ENCODE data around the gene BMAL1.

Gene BMAL1

DNA sequence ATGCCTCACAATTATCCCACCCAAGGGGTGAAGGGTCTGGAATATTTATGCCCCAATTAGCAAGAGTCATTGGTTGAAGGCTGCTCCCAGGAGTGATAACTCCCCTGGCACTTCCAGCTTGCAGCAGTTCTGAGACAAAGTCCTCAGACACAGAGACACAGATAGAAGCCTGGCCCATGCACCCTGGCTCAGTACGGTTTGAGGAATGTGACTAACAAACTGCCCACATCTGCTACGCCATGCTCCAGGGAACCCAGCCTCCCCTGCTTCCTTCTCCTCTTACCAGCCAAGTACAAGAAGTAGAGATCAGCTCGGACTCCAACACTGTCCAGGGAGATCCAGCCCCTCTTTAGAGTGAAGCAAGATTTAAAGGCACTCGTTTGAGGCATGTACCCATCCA is 48.5 kb upstream of the BMAL1 start:
- no peak for TF ChIP-seq ESRRG (CRISPR knock-in tag; IDR thresholded peaks at IDR 0.05)
- TF ChIP-seq ISL1 (CRISPR knock-in tag; IDR thresholded peaks at IDR 0.05): no peak
- no peak for TF ChIP-seq ZNF8 (CRISPR knock-in tag; IDR thresholded peaks at IDR 0.05)
- no peak for TF ChIP-seq ZFP3 (CRISPR knock-in tag; IDR thresholded peaks at IDR 0.05)
- no peak for TF ChIP-seq SNAI2 (CRISPR knock-in tag; IDR thresholded peaks at IDR 0.05)
- TF ChIP-seq, protein P1, sequence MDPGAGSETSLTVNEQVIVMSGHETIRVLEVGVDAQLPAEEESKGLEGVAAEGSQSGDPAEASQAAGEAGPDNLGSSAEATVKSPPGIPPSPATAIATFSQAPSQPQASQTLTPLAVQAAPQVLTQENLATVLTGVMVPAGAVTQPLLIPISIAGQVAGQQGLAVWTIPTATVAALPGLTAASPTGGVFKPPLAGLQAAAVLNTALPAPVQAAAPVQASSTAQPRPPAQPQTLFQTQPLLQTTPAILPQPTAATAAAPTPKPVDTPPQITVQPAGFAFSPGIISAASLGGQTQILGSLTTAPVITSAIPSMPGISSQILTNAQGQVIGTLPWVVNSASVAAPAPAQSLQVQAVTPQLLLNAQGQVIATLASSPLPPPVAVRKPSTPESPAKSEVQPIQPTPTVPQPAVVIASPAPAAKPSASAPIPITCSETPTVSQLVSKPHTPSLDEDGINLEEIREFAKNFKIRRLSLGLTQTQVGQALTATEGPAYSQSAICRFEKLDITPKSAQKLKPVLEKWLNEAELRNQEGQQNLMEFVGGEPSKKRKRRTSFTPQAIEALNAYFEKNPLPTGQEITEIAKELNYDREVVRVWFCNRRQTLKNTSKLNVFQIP (CRISPR knock-in tag; IDR thresholded peaks at IDR 0.05; ENCODE audit: borderline replicate concordance, low read depth): no peak
- TF ChIP-seq RARB (CRISPR knock-in tag; IDR thresholded peaks at IDR 0.05): no peak
- TF ChIP-seq, protein P2, sequence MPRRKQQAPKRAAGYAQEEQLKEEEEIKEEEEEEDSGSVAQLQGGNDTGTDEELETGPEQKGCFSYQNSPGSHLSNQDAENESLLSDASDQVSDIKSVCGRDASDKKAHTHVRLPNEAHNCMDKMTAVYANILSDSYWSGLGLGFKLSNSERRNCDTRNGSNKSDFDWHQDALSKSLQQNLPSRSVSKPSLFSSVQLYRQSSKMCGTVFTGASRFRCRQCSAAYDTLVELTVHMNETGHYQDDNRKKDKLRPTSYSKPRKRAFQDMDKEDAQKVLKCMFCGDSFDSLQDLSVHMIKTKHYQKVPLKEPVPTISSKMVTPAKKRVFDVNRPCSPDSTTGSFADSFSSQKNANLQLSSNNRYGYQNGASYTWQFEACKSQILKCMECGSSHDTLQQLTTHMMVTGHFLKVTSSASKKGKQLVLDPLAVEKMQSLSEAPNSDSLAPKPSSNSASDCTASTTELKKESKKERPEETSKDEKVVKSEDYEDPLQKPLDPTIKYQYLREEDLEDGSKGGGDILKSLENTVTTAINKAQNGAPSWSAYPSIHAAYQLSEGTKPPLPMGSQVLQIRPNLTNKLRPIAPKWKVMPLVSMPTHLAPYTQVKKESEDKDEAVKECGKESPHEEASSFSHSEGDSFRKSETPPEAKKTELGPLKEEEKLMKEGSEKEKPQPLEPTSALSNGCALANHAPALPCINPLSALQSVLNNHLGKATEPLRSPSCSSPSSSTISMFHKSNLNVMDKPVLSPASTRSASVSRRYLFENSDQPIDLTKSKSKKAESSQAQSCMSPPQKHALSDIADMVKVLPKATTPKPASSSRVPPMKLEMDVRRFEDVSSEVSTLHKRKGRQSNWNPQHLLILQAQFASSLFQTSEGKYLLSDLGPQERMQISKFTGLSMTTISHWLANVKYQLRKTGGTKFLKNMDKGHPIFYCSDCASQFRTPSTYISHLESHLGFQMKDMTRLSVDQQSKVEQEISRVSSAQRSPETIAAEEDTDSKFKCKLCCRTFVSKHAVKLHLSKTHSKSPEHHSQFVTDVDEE (CRISPR knock-in tag; IDR thresholded peaks at IDR 0.05): no peak
- peak; percentile 73 for ATAC-seq

DNA sequence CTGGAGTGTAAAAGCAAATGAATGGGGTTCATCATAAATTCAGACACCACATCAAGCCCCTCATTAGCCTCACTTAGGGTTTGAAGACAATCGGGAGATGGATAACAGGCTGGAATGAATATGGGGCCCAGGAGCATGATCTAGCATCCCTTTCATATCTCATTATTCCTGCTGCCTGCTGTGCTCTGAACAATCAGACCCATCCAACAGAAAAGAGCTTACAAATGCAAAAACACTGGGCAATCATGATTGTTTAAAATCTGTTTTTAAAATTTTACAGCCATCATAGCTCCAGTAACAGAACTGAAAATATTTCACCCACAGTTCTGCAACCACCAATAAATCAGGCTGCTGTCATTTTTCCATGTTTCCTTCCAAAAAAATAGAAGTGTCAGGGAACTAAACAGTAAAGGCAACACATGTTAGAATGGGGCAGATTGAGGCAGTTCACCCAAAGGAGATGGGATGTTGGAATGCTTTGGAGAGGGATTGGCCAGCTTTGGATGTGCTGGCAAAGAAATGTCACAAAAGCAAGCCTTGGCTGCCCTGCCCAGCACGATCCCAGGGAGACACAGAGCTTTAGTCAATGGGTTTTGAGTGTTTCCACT is 47.8 kb upstream of the BMAL1 start:
- TF ChIP-seq TCF4 (CRISPR knock-in tag; IDR thresholded peaks at IDR 0.05; ENCODE audit: borderline replicate concordance) (no peak), PPARA (CRISPR knock-in tag; IDR thresholded peaks at IDR 0.05; ENCODE audit: borderline replicate concordance) (no peak), SNAI2 (CRISPR knock-in tag; IDR thresholded peaks at IDR 0.05) (no peak), ZC3H10 (CRISPR knock-in tag; IDR thresholded peaks at IDR 0.05) (no peak), ESRRG (CRISPR knock-in tag; IDR thresholded peaks at IDR 0.05) (no peak), ZNF565 (CRISPR knock-in tag; conservative IDR thresholded peaks at IDR 0.05; ENCODE audit: low read depth) (no peak), ZNF70 (CRISPR knock-in tag; IDR thresholded peaks at IDR 0.05) (no peak)
- TF ChIP-seq, protein P1 (CRISPR knock-in tag; IDR thresholded peaks at IDR 0.05; ENCODE audit: borderline replicate concordance, low read depth): no peak
- peak; percentile 66 for ATAC-seq

DNA sequence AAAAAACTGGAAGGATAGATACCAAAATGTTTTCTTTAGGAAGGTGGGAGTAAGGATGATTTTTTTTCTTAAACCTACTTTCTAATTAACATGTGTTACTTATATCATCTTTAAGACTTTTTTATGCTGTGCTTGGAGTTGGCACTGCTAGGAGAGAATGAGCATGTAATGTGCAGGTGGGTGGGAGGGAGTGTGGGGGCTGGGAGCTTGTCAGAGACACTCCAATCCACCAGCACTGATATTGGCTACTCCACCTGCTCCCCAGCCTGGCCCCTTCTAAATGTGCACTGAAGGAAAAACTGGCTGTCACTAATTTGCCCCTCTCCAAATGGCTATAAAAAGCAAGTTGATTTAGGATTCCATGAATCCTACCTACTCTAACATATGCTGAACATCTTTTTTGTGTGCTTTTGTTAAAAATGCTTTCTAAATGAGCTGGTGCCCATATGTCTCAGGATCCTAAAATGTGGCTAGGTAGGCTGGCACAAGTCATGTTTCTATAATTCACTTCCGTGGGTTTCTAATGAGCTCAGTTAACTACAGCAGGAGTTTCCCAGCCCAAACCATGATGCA is 44.3 kb upstream of the BMAL1 start:
- no peak for TF ChIP-seq RARB (CRISPR knock-in tag; IDR thresholded peaks at IDR 0.05)
- TF ChIP-seq GLIS3 (CRISPR knock-in tag; IDR thresholded peaks at IDR 0.05): no peak
- no peak for TF ChIP-seq ZFP30 (CRISPR knock-in tag; IDR thresholded peaks at IDR 0.05)
- TF ChIP-seq, protein P3, sequence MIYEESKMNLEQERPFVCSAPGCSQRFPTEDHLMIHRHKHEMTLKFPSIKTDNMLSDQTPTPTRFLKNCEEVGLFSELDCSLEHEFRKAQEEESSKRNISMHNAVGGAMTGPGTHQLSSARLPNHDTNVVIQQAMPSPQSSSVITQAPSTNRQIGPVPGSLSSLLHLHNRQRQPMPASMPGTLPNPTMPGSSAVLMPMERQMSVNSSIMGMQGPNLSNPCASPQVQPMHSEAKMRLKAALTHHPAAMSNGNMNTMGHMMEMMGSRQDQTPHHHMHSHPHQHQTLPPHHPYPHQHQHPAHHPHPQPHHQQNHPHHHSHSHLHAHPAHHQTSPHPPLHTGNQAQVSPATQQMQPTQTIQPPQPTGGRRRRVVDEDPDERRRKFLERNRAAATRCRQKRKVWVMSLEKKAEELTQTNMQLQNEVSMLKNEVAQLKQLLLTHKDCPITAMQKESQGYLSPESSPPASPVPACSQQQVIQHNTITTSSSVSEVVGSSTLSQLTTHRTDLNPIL (CRISPR knock-in tag; IDR thresholded peaks at IDR 0.05; ENCODE audit: low read depth): no peak
- no peak for TF ChIP-seq SNAI2 (CRISPR knock-in tag; IDR thresholded peaks at IDR 0.05)
- no peak for TF ChIP-seq TCF4 (CRISPR knock-in tag; IDR thresholded peaks at IDR 0.05; ENCODE audit: borderline replicate concordance)
- TF ChIP-seq, protein P4, sequence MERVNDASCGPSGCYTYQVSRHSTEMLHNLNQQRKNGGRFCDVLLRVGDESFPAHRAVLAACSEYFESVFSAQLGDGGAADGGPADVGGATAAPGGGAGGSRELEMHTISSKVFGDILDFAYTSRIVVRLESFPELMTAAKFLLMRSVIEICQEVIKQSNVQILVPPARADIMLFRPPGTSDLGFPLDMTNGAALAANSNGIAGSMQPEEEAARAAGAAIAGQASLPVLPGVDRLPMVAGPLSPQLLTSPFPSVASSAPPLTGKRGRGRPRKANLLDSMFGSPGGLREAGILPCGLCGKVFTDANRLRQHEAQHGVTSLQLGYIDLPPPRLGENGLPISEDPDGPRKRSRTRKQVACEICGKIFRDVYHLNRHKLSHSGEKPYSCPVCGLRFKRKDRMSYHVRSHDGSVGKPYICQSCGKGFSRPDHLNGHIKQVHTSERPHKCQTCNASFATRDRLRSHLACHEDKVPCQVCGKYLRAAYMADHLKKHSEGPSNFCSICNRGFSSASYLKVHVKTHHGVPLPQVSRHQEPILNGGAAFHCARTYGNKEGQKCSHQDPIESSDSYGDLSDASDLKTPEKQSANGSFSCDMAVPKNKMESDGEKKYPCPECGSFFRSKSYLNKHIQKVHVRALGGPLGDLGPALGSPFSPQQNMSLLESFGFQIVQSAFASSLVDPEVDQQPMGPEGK (CRISPR knock-in tag; IDR thresholded peaks at IDR 0.05; ENCODE audit: borderline replicate concordance): no peak
- TF ChIP-seq OSR1 (CRISPR knock-in tag; IDR thresholded peaks at IDR 0.05): no peak
- TF ChIP-seq PPARA (CRISPR knock-in tag; IDR thresholded peaks at IDR 0.05; ENCODE audit: borderline replicate concordance): no peak
- ATAC-seq: no peak
